ENCODE results near the gene TMEM181.

TMEM181 gene

DNA sequence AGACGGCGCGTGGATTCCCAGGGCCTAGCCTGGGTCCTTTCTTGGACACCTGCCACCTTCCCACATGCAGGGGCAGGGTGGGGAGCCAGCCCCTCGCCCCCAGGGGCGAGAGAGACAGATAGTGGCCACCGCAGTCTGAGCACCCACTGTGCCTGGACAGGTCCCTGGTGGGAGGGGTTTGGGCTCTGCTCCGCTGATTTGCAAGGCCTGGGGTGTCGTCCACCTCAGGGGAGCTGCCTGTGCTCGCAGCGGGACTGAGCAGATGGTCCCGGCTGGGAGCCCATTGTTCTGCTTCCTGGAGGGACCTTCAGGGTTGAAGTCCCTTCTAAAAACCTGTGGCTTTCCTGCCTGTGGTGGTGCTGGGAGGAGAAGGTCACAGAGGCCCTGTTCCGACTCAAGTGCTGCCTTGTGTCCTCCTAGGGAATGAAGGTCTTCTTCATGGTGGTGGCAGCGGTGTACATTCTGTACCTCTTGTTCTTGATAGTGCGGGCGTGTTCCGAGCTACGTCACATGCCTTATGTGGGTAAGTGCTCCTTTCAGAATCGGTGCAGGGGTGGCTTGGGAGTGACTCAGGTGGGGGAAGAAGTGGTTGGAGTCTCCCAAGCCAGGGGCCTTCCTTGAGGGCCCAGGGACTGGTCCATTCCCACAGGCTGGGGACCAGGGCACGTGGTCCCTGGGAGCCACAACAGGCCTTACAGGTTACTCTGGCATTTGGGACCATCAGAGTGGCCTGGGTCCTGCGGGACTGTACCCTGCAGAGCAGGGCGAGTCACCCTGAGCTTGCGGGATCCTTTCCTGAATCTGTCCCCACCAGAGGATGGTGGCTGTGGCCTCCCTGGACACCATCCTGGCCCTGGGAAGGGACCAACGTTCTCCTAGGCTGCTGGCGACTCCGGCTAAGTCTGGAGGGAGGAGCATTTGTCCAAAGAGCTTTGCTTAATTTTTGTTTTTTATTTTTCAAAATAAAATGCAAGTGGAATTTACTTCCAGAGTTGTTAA lies 65.1 kb downstream of the TMEM181 start:
- H3K36me3 ChIP-seq, result peaks cover 76% of the 10 kb centered on the region
- peaks cover 80% of the 10 kb centered on the region for H4K20me1 ChIP-seq
- no peaks in the 10 kb centered on the region for H3K9me3 ChIP-seq
- peaks cover 36% of the 10 kb centered on the region for H3K4me1 ChIP-seq
- no peak for TF ChIP-seq Cebpa-rat (IDR thresholded peaks at IDR 0.05)
- peak overlapping the region; percentile 77 for H3K4me2 ChIP-seq
- H3K4me3 ChIP-seq, result no peak overlapping the region
- 0 out of 2 replicates have a peak overlapping the region, but pooled peaks have one; percentile 23 for H3K9ac ChIP-seq
- peak overlapping the region; percentile 19; the same call in 1 of the 2 replicates for H3K27ac ChIP-seq
- no peaks in the 10 kb centered on the region for H3K27me3 ChIP-seq

GRCh38 chr6:158625881-158626305 lies 66.0 kb downstream of the TMEM181 start:
- peaks cover 36% of the 10 kb centered on the region for H3K4me1 ChIP-seq
- no peak for TF ChIP-seq Cebpa-rat (IDR thresholded peaks at IDR 0.05)
- H3K27ac ChIP-seq, result no peak overlapping the region
- no peak overlapping the region for H3K9ac ChIP-seq
- no peak overlapping the region for H3K4me2 ChIP-seq
- H3K27me3 ChIP-seq, result no peaks in the 10 kb centered on the region
- H3K36me3 ChIP-seq, result peaks cover 76% of the 10 kb centered on the region
- H3K9me3 ChIP-seq, result no peaks in the 10 kb centered on the region
- H4K20me1 ChIP-seq, result peaks cover 76% of the 10 kb centered on the region
- no peak overlapping the region for H3K4me3 ChIP-seq

DNA sequence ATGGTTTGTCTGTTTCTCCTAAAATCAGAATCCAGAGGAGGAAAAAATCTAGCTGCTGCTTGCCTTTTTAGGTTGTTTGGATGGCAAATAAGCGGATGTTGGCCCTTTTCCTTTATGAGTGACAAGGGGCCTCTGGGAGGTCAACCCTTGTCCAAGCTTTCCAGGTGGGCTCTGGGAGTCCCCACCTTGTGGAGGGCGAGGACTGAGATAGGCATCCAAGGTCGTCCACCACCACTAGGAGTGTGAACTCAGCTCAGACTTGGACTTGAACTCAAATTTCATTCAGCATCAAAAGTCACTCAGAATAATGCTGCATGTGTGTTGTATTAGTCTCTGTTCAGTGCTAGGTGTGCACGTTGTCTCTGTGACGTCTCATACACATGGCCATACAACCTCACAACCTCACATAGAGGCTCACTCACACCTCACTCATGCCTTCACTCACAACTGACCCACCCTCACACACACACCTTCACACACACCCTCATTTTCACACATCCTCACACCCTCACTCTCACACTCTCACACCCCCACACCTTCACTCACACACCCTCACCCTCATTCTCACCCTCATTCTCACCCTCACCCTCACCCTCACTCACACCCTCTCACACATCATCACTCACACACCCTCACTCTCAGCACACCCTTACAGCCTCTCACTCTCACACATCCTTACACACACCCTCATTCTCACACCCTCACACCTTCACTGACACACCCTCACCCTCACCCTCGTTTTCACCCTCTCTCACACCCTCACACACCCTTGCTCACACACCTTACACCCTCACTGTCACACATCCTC lies 66.7 kb downstream of the TMEM181 start:
- Histone ChIP-seq H3K9me3 (no peaks in the 10 kb centered on the region), H3K4me1 (peaks cover 36% of the 10 kb centered on the region), H3K9ac (no peak overlapping the region), H3K4me3 (no peak overlapping the region), H3K36me3 (peaks cover 76% of the 10 kb centered on the region), H3K27me3 (no peaks in the 10 kb centered on the region), H3K4me2 (no peak overlapping the region), H3K27ac (no peak overlapping the region), H4K20me1 (peaks cover 70% of the 10 kb centered on the region)
- TF ChIP-seq Cebpa-rat (IDR thresholded peaks at IDR 0.05), result no peak

DNA sequence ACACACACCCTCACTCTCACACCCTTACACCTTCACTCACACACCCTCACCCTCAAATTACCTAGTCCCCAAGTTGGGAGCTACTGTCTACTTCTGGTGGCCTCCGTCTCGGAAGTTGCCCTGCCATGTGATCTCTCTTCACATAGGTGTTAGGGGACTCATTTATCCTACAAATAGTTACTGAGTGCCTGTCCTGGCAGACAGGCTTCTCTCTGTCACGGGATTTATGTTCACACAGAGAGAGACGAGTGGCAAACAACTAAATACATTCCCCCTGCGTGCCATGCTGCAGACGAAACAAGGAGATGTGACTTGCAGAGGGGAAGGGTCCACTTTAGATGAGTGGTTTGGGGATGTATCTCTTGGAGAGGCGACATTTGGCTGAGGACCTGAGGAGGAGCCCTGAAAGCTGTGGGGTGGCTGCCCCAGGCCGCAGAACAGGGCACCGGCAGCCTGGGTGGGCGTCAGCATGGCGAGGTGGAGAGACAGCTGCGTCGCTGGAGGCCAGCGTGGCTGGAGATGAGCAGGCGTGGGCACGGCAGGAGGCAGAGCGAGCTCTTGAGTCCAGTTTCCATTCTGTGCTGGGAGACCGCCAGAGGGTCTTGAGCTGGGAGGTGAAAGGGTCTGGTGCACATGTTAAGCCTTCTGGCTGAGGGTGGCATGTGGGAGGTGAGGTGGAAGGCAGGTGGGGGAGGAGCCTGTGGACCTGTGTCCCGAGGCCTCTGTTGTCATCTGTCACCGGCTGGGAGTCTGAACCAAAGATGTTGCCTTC lies 67.5 kb downstream of the TMEM181 start:
- Histone ChIP-seq H3K36me3 (peaks cover 76% of the 10 kb centered on the region), H3K27me3 (no peaks in the 10 kb centered on the region), H3K4me1 (peaks cover 30% of the 10 kb centered on the region), H3K9me3 (no peaks in the 10 kb centered on the region), H3K4me3 (no peak overlapping the region), H3K9ac (no peak overlapping the region), H4K20me1 (peaks cover 63% of the 10 kb centered on the region), H3K4me2 (no peak overlapping the region), H3K27ac (no peak overlapping the region)
- no peak for TF ChIP-seq Cebpa-rat (IDR thresholded peaks at IDR 0.05)

- peaks cover 58% of the 10 kb centered on the region for H4K20me1 ChIP-seq
- no peaks in the 10 kb centered on the region for H3K9me3 ChIP-seq
- H3K4me2 ChIP-seq, result no peak overlapping the region
- H3K27ac ChIP-seq, result no peak overlapping the region
- TF ChIP-seq Cebpa-rat (IDR thresholded peaks at IDR 0.05), result no peak
- H3K36me3 ChIP-seq, result peaks cover 76% of the 10 kb centered on the region
- no peaks in the 10 kb centered on the region for H3K27me3 ChIP-seq
- no peak overlapping the region for H3K4me3 ChIP-seq
- no peak overlapping the region for H3K9ac ChIP-seq
- peaks cover 25% of the 10 kb centered on the region for H3K4me1 ChIP-seq
Measured at GRCh38 chr6:158627940-158628211, 68.0 kb downstream of the TMEM181 start.

DNA sequence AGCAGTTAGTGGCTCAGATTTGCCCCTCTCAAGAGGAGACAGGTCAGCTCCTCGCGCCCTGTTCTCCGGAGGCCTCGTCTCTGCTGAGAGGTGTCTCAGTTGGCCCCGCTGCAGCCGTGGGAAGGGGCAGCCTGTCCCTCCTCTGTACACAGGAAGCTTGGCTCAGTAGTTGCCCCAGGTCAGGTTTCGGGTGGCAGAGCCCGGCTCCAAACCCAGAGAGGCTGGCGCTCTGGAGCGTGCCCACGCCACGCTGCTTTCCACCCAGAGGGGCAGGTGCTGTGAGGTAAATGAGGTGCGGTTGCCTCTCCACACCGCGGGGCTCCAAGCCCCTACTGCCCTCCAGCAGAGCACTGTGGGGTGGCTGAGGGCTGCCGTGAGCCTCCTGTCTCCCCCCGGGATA lies 68.7 kb downstream of the TMEM181 start:
- peaks cover 57% of the 10 kb centered on the region for H4K20me1 ChIP-seq
- no peak overlapping the region for H3K4me3 ChIP-seq
- peaks cover 81% of the 10 kb centered on the region for H3K36me3 ChIP-seq

GRCh38 chr6:158629367-158630221 lies 69.7 kb downstream of the TMEM181 start:
- H4K20me1 ChIP-seq, result peaks cover 46% of the 10 kb centered on the region
- TF ChIP-seq Cebpa-rat (IDR thresholded peaks at IDR 0.05), result no peak
- H3K27ac ChIP-seq, result no peak overlapping the region
- no peak overlapping the region for H3K4me2 ChIP-seq
- no peak overlapping the region for H3K4me3 ChIP-seq
- no peaks in the 10 kb centered on the region for H3K27me3 ChIP-seq
- peaks cover 7% of the 10 kb centered on the region for H3K4me1 ChIP-seq
- H3K9ac ChIP-seq, result no peak overlapping the region
- peaks cover 86% of the 10 kb centered on the region for H3K36me3 ChIP-seq
- no peaks in the 10 kb centered on the region for H3K9me3 ChIP-seq

More for the DNA sequence above, 68.7 kb downstream of the TMEM181 start:
- H3K4me2 ChIP-seq, result no peak overlapping the region
- no peak overlapping the region for H3K27ac ChIP-seq
- no peak overlapping the region for H3K9ac ChIP-seq
- peaks cover 18% of the 10 kb centered on the region for H3K4me1 ChIP-seq
- no peaks in the 10 kb centered on the region for H3K27me3 ChIP-seq
- no peak for TF ChIP-seq Cebpa-rat (IDR thresholded peaks at IDR 0.05)
- H3K9me3 ChIP-seq, result no peaks in the 10 kb centered on the region

GRCh38 chr6:158630938-158631616 lies 71.2 kb downstream of the TMEM181 start:
- Histone ChIP-seq H4K20me1 (peaks cover 36% of the 10 kb centered on the region), H3K27ac (no peak overlapping the region), H3K4me2 (no peak overlapping the region), H3K27me3 (no peaks in the 10 kb centered on the region), H3K4me3 (no peak overlapping the region), H3K36me3 (peaks cover 89% of the 10 kb centered on the region), H3K9me3 (no peaks in the 10 kb centered on the region), H3K4me1 (no peaks in the 10 kb centered on the region), H3K9ac (no peak overlapping the region)
- no peak for TF ChIP-seq Cebpa-rat (IDR thresholded peaks at IDR 0.05)

All from BLaER1 (cell line).